Activated T-cell treated with anti-CD3 and anti-CD28 coated beads, Interleukin-2, amount 50 U/mL, for 48 hours (primary cell): ENCODE results near the gene MRPL1.

Experiments
- DNase-seq, 2 experiments: peaks; one replicate each; pipeline ENCODE4 v3.0.0-alpha.2; 2020

The MRPL1 gene

GRCh38 chr4:77862478-77863216, at the start of gene MRPL1:
Gene MRPL1, plus strand, starts transcription at chr4:77862830. Its CDS starts 19 bp downstream, at chr4:77862849.
- peak; percentile 88 to 90 for DNase-seq

- DNase-seq = no peak
Measured at GRCh38 chr4:77815636-77816035, 47.0 kb upstream of the MRPL1 start.

GRCh38 chr4:77816546-77816945, 46.1 kb upstream of the MRPL1 start:
- no peak for DNase-seq

- DNase-seq = no peak
Measured at GRCh38 chr4:77817304-77818072, 45.1 kb upstream of the MRPL1 start.

- peak; percentile 59 to 64 for DNase-seq
Measured at GRCh38 chr4:77818073-77818601, 44.5 kb upstream of the MRPL1 start.

- peak; percentile 79 to 83 for DNase-seq
Measured at GRCh38 chr4:77818602-77819403, 43.8 kb upstream of the MRPL1 start, which contains the start of gene CNOT6L. Gene CNOT6L, minus strand, starts transcription at chr4:77819368. Its CDS starts 60 bp downstream, at chr4:77819308.

GRCh38 chr4:77819404-77819842, 43.2 kb upstream of the MRPL1 start:
- DNase-seq = peak in 1 of 2 experiments; percentile 65

GRCh38 chr4:77819843-77820648, 42.6 kb upstream of the MRPL1 start:
- DNase-seq = peak; percentile 95 to 97

- peak in 1 of 2 experiments; percentile 33 for DNase-seq
Measured at GRCh38 chr4:77820649-77821561, 41.7 kb upstream of the MRPL1 start.

GRCh38 chr4:77821775-77822174, 40.9 kb upstream of the MRPL1 start:
- peak in 1 of 2 experiments; percentile 32 for DNase-seq

GRCh38 chr4:77826275-77826674, 36.4 kb upstream of the MRPL1 start:
- no peak for DNase-seq

GRCh38 chr4:77827343-77827742, 35.3 kb upstream of the MRPL1 start:
- DNase-seq = no peak

GRCh38 chr4:77833126-77833724, 29.4 kb upstream of the MRPL1 start:
- DNase-seq = no peak

- DNase-seq = no peak
Measured at GRCh38 chr4:77834403-77834802, 28.2 kb upstream of the MRPL1 start.

- DNase-seq = no peak
Measured at GRCh38 chr4:77843628-77844027, 19.0 kb upstream of the MRPL1 start.

- no peak for DNase-seq
Measured at GRCh38 chr4:77844363-77844762, 18.3 kb upstream of the MRPL1 start.

- no peak for DNase-seq
Measured at GRCh38 chr4:77845400-77845799, 17.2 kb upstream of the MRPL1 start.

GRCh38 chr4:77845929-77846328, 16.7 kb upstream of the MRPL1 start:
- no peak for DNase-seq

- no peak for DNase-seq
Measured at GRCh38 chr4:77848508-77848907, 14.1 kb upstream of the MRPL1 start.

- no peak for DNase-seq
Measured at GRCh38 chr4:77849278-77849965, 13.2 kb upstream of the MRPL1 start.
